ENCODE measurements around the gene ATXN7L3.

The ATXN7L3 gene

GRCh38 chr17:44230140-44230539, 30.5 kb upstream of the ATXN7L3 start:
- H3K4me3 ChIP-seq (ENCODE audit: low read depth, low read length): no peak overlapping the region
- TF ChIP-seq ZNF423 (tag by site-specific recombination; IDR thresholded peaks at IDR 0.05) (no peak), ZNF600 (tag by site-specific recombination; IDR thresholded peaks at IDR 0.05) (peak; percentile 83), ZIC2 (tag by site-specific recombination; IDR thresholded peaks at IDR 0.05) (peak; percentile 51; the same call in 1 of the 2 replicates), ZNF792 (tag by site-specific recombination; IDR thresholded peaks at IDR 0.05) (no peak), GLIS1 (tag by site-specific recombination; IDR thresholded peaks at IDR 0.05) (peak; percentile 26; the same call in 1 of the 2 replicates)
- ChIA-PET POLR2A (interaction anchor here (0.7 to 2.5 kb wide), 2 partner anchors 9 to 118 kb away, joined by 6 to 18 read pairs; partner anchors contain the start of gene UBTF), CTCF (interaction anchor here (2.5 kb wide), 1 partner anchor 10 kb away, joined by 11 read pairs; the partner anchor contains the start of gene UBTF)
- H3K9me3 ChIP-seq (ENCODE audit: control insufficient read depth, insufficient read depth, low read depth, low read length): no peaks in the 10 kb centered on the region
- peaks cover 4% of the 10 kb centered on the region for H3K4me1 ChIP-seq (ENCODE audit: control insufficient read depth, insufficient read depth, low read length)
- no peaks in the 10 kb centered on the region for H3K36me3 ChIP-seq (ENCODE audit: control insufficient read depth in 2 of 2, insufficient read depth in 1 of 2, low read length in 2 of 2)
- H3K27ac ChIP-seq (ENCODE audit: extremely low read depth, low read depth, low read length): no peak overlapping the region

GRCh38 chr17:44229090-44229489, 29.4 kb upstream of the ATXN7L3 start:
- TF ChIP-seq ZNF426 (tag by site-specific recombination; IDR thresholded peaks at IDR 0.05) (no peak), GLIS2 (tag by site-specific recombination; IDR thresholded peaks at IDR 0.05) (no peak), ZBTB17 (tag by site-specific recombination; IDR thresholded peaks at IDR 0.05) (no peak), ZNF26 (tag by site-specific recombination; IDR thresholded peaks at IDR 0.05) (no peak), ZNF121 (tag by site-specific recombination; IDR thresholded peaks at IDR 0.05) (no peak), ZNF701 (tag by site-specific recombination; IDR thresholded peaks at IDR 0.05) (no peak), ZSCAN23 (tag by site-specific recombination; IDR thresholded peaks at IDR 0.05) (no peak), KLF16 (tag by site-specific recombination; IDR thresholded peaks at IDR 0.05) (no peak), ZNF214 (tag by site-specific recombination; IDR thresholded peaks at IDR 0.05; ENCODE audit: borderline replicate concordance) (no peak), ZNF37A (tag by site-specific recombination; IDR thresholded peaks at IDR 0.05) (no peak), ZBTB10 (tag by site-specific recombination; IDR thresholded peaks at IDR 0.05) (no peak), PRDM6 (tag by site-specific recombination; IDR thresholded peaks at IDR 0.05) (no peak), ZNF624 (tag by site-specific recombination; IDR thresholded peaks at IDR 0.05) (no peak), ZNF654 (tag by site-specific recombination; IDR thresholded peaks at IDR 0.05; ENCODE audit: low read depth) (no peak), ZSCAN5A (tag by site-specific recombination; IDR thresholded peaks at IDR 0.05) (no peak), ZEB2 (tag by site-specific recombination; IDR thresholded peaks at IDR 0.05) (no peak), BCL11A (tag by site-specific recombination; IDR thresholded peaks at IDR 0.05; ENCODE audit: low read depth) (no peak), ZSCAN30 (tag by site-specific recombination; IDR thresholded peaks at IDR 0.05) (no peak), AEBP2 (tag by site-specific recombination; IDR thresholded peaks at IDR 0.05; ENCODE audit: borderline replicate concordance) (no peak), KLF8 (tag by site-specific recombination; IDR thresholded peaks at IDR 0.05) (no peak)
- Histone ChIP-seq H3K36me3 (ENCODE audit: control insufficient read depth in 2 of 2, insufficient read depth in 1 of 2, low read length in 2 of 2) (no peaks in the 10 kb centered on the region), H3K9me3 (ENCODE audit: control insufficient read depth, insufficient read depth, low read depth, low read length) (no peaks in the 10 kb centered on the region), H3K4me3 (ENCODE audit: low read depth, low read length) (no peak overlapping the region), H3K4me1 (ENCODE audit: control insufficient read depth, insufficient read depth, low read length) (no peaks in the 10 kb centered on the region), H3K27ac (ENCODE audit: extremely low read depth, low read depth, low read length) (no peak overlapping the region)
- POLR2A ChIA-PET: interaction anchor here (1.0 to 2.5 kb wide), 2 partner anchors 8 to 80 kb away, joined by 4 to 18 read pairs; partner anchors contain the start of genes RUNDC3A and UBTF
- CTCF ChIA-PET: no interaction called here
